PC-3 (cell line): ENCODE results near the gene PLCB2. TPM values are rescaled to one million over a fixed set of nuclear protein-coding genes. Genes with fewer than 3 reads are reported as not detected.

ENCODE experiments used
- ATAC-seq: fragments of 200-7000 bp; cut with Tn5 transposase; 2 replicates; pipeline ENCODE4 v1.9.1; 2020; ENCODE audit warnings: mild to moderate bottlenecking, moderate library complexity
- BruUV-seq: library from RNA; stranded (reverse); fragments of 400-500 nt; replicated peaks from 2 replicates; lab custom pipeline; 2021; lab: Mats Ljungman, UMichigan
- CTCF ChIA-PET: fragments of 300-600 bp; sonication (Branson Sonifier 250); formaldehyde crosslinking; loops from one replicate; lab custom pipeline; 2022; ENCODE audit warnings: antibody characterized with exemption; lab: Charles Lee
- POLR2A ChIA-PET: fragments of 300-600 bp; sonication (Branson Sonifier 250); formaldehyde crosslinking; loops from one replicate; lab custom pipeline; 2022; ENCODE audit warnings: antibody characterized with exemption; ENCODE audit not compliant: unreplicated experiment; lab: Charles Lee
- DNase-seq: peaks from one replicate; pipeline ENCODE4 v3.0.0-alpha.2; 2015
- H2AFZ ChIP-seq: fragments of 300-600 bp; sonication (generic); 2 replicates; pipeline ENCODE4 v1.6.0; 2016; ENCODE audit warnings: antibody characterized with exemption, low read length
- H3F3A ChIP-seq: fragments of 300-600 bp; sonication (generic); one replicate; pipeline ENCODE4 v1.6.0; 2017; ENCODE audit warnings: antibody characterized with exemption, low read length, control low read depth, mild to moderate bottlenecking; ENCODE audit not compliant: unreplicated experiment
- H3K27ac ChIP-seq: fragments of 300-600 bp; sonication (generic); 2 replicates; pipeline ENCODE4 v1.5.1; 2016; ENCODE audit warnings: mild to moderate bottlenecking, low read length
- H3K27me3 ChIP-seq: fragments of 300-600 bp; sonication (generic); 2 replicates; pipeline ENCODE4 v1.6.1; 2016; ENCODE audit warnings: low read length, mixed read lengths
- H3K36me3 ChIP-seq: fragments of 300-600 bp; sonication (generic); 2 replicates; pipeline ENCODE4 v1.6.1; 2016; ENCODE audit warnings: low read depth, mixed run types, low read length, mixed read lengths
- H3K4me1 ChIP-seq: fragments of 300-600 bp; sonication (generic); 2 replicates; pipeline ENCODE4 v1.5.1; 2016; ENCODE audit warnings: low read length; ENCODE audit not compliant: insufficient read depth
- H3K4me2 ChIP-seq: fragments of 300-600 bp; sonication (generic); 2 replicates; pipeline ENCODE4 v1.6.0; 2016; ENCODE audit warnings: low read length
- H3K4me3 ChIP-seq: fragments of 300-600 bp; sonication (generic); 2 replicates; pipeline ENCODE4 v1.5.1; 2016; ENCODE audit warnings: mild to moderate bottlenecking, low read length, mixed read lengths
- H3K79me2 ChIP-seq: fragments of 300-600 bp; sonication (generic); 2 replicates; pipeline ENCODE4 v1.6.1; 2017; ENCODE audit warnings: low read length, mixed read lengths
- H3K9ac ChIP-seq: fragments of 300-600 bp; sonication (generic); 2 replicates; pipeline ENCODE4 v1.6.0; 2016; ENCODE audit warnings: mild to moderate bottlenecking, low read length
- H3K9me2 ChIP-seq: fragments of 300-600 bp; sonication (generic); replicated peaks from 2 replicates; pipeline ENCODE4 v1.6.1; 2016; ENCODE audit warnings: mixed run types, low read length, mixed read lengths
- H3K9me3 ChIP-seq: fragments of 300-600 bp; sonication (generic); 2 replicates; pipeline ENCODE4 v1.6.1; 2016; ENCODE audit warnings: low read length, mixed read lengths
- H4K20me1 ChIP-seq: fragments of 300-600 bp; sonication (generic); 2 replicates; pipeline ENCODE4 v1.6.1; 2016; ENCODE audit warnings: low read length, mixed read lengths
- CTCF ChIP-seq: fragments of 300-600 bp; sonication (generic); conservative IDR thresholded peaks from 2 replicates; pipeline ENCODE4 v1.5.1; 2017; ENCODE audit warnings: antibody characterized with exemption, low read depth, mild to moderate bottlenecking, low read length
- EZH2 ChIP-seq: fragments of 300-600 bp; sonication (generic); IDR thresholded peaks from one replicate; pipeline ENCODE4 v1.6.1; 2017; ENCODE audit warnings: antibody characterized with exemption, mild to moderate bottlenecking, low read length; ENCODE audit not compliant: unreplicated experiment
- EZH2phosphoT487 ChIP-seq: fragments of 300-600 bp; sonication (generic); IDR thresholded peaks from 2 replicates; pipeline ENCODE4 v1.6.1; 2018; ENCODE audit warnings: mild to moderate bottlenecking, antibody characterized with exemption, low read length, borderline replicate concordance
- intact Hi-C: fragments of 100-400 bp; cut with micrococcal nuclease; formaldehyde crosslinking; loops from 2 replicates; pipeline ENCODE4 v1.9.0; 2023
- total RNA-seq: library from RNA; depleted of rRNA; stranded (reverse); fragments of >200 nt; gene quantifications from 2 replicates; pipeline ENCODE4 v1.2.3, GENCODE V29; 2014

PLCB2 gene
- total RNA-seq, 1 experiment from 2014 or later = 3.2 TPM

GRCh38 chr15:40254452-40254851, 53.3 kb downstream of the PLCB2 start:
- Histone ChIP-seq H3K9ac (no peak overlapping the region), H3K27ac (no peak overlapping the region), H3K4me3 (no peak overlapping the region), H3F3A (no peaks in the 10 kb centered on the region), H3K4me2 (peak overlapping the region; percentile 99), H3K9me2 (no peaks in the 10 kb centered on the region), H3K27me3 (no peaks in the 10 kb centered on the region), H3K4me1 (peaks cover 29% of the 10 kb centered on the region), H4K20me1 (no peaks in the 10 kb centered on the region), H3K9me3 (no peaks in the 10 kb centered on the region), H3K79me2 (peaks cover 17% of the 10 kb centered on the region), H2AFZ (no peak overlapping the region), H3K36me3 (no peaks in the 10 kb centered on the region)
- intact Hi-C loops = no loop called here
- DNase-seq (no peak), ATAC-seq (no peak)
- no TSS peak for BruUV-seq
- POLR2A ChIA-PET = interaction anchor here (0.9 kb wide), 1 partner anchor 13 kb away, joined by 3 read pairs; no protein-coding TSS in a partner anchor
- TF ChIP-seq EZH2 = no peak
- no peak for TF ChIP-seq EZH2phosphoT487
- TF ChIP-seq CTCF = no peak; the same call in 1 of the 2 replicates
- CTCF ChIA-PET = interaction anchor here (0.6 to 1.7 kb wide), 3 partner anchors 15 to 573 kb away, joined by 3 to 5 read pairs (median 3); no protein-coding TSS in a partner anchor

GRCh38 chr15:40253167-40253790, 54.5 kb downstream of the PLCB2 start:
- Histone ChIP-seq H4K20me1 (no peaks in the 10 kb centered on the region), H3K4me2 (peak overlapping the region; percentile 99), H3K4me1 (peaks cover 36% of the 10 kb centered on the region), H3K27me3 (no peaks in the 10 kb centered on the region), H3K79me2 (peaks cover 17% of the 10 kb centered on the region), H3K9me3 (no peaks in the 10 kb centered on the region), H3K4me3 (peak overlapping the region; percentile 87), H3K36me3 (no peaks in the 10 kb centered on the region), H3K9ac (peak overlapping the region; percentile 79), H2AFZ (peak overlapping the region; percentile 94), H3F3A (peaks cover 6% of the 10 kb centered on the region), H3K27ac (no peak overlapping the region), H3K9me2 (no peaks in the 10 kb centered on the region)
- TF ChIP-seq EZH2 (no peak), CTCF (no peak), EZH2phosphoT487 (no peak)
- no TSS peak for BruUV-seq
- intact Hi-C loops = loop anchor here (2.0 kb wide), 1 partner anchor 14 kb away; no protein-coding TSS in a partner anchor
- ChIA-PET CTCF (no interaction called here), POLR2A (no interaction called here)
- DNase-seq (peak; percentile 23), ATAC-seq (peak; percentile 13)
